Measurements from ENCODE around the gene PIBF1. TPM values are rescaled to one million over a fixed set of nuclear protein-coding genes. Genes with fewer than 3 reads are reported as not detected.

Gene PIBF1
- total RNA-seq, 4 donors from 2014 or later = 19.4 to 63.8 (median 40.2) TPM

DNA sequence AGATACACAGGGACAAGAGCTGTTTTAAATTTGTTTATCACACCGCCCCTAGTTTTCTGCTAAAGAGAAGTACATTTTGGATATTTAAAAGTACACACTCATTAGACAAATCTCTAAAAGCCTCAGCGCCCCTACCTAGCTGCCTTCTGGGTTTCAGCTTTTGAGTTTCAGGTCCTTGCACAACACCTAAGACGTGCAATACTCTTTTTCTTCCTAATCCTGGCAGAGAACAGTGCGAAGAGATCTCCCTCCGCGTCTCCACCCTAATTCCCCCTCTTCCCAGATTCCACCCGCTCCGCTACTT is 276.5 kb downstream of the PIBF1 start:
- peak overlapping the region; percentile 3 to 73 (median 52) for H3K27ac ChIP-seq
- 1% methylated on average over 8 of the region's 8 CpGs for WGBS, 2 donors
- H3K9me3 ChIP-seq = no peaks in the 10 kb centered on the region

GRCh38 chr13:73058736-73059459 is 277.0 kb downstream of the PIBF1 start, which contains the start of gene KLF5:
Gene KLF5 (plus strand): TSS chr13:73059005. CDS start chr13:73059328, 323 bp downstream.
- DNase-seq (ENCODE audit: low spot score in 2 of 2) = peak; percentile 97
- TF ChIP-seq EP300 (IDR thresholded peaks at IDR 0.05) (peak in 1 of 2 donors; percentile 98), CTCF (IDR thresholded peaks at IDR 0.05) (no peak), POLR2A (IDR thresholded peaks at IDR 0.05) (peak; percentile 91 to 98)
- peaks cover 0 to 2% of the 10 kb centered on the region in 2 donors for H3K27me3 ChIP-seq
- H3K9me3 ChIP-seq = no peaks in the 10 kb centered on the region
- peaks cover 0 to 17% (median 3%) of the 10 kb centered on the region in 4 donors for H3K4me1 ChIP-seq
- H3K4me3 ChIP-seq = peak within 1 kb of the TSS; percentile 77 to 93 (median 90)
- 1% methylated on average over 25 to 60 of the region's 93 CpGs for whole genome bisulfite sequencing, 2 donors
- no peaks in the 10 kb centered on the region for H3K36me3 ChIP-seq
- peak within 1 kb of the TSS; percentile 50 to 88 (median 78) for H3K27ac ChIP-seq

More for the DNA sequence above, 276.5 kb downstream of the PIBF1 start:
- Histone ChIP-seq H3K4me3 (peak overlapping the region; percentile 77 to 93 (median 90)), H3K36me3 (no peaks in the 10 kb centered on the region), H3K4me1 (peaks cover 0 to 17% (median 3%) of the 10 kb centered on the region in 4 donors), H3K27me3 (peaks cover 0 to 2% of the 10 kb centered on the region in 2 donors)
- DNase-seq (ENCODE audit: low spot score in 2 of 2) = no peak
- TF ChIP-seq CTCF (IDR thresholded peaks at IDR 0.05) (no peak), POLR2A (IDR thresholded peaks at IDR 0.05) (no peak), EP300 (IDR thresholded peaks at IDR 0.05) (no peak)

GRCh38 chr13:73059460-73060250 is 277.7 kb downstream of the PIBF1 start:
- no peak for DNase-seq (ENCODE audit: low spot score in 2 of 2)
- no peaks in the 10 kb centered on the region for H3K27me3 ChIP-seq
- 1% methylated on average over 32 to 58 of the region's 68 CpGs for WGBS, 2 donors
- H3K9me3 ChIP-seq = no peaks in the 10 kb centered on the region
- H3K4me1 ChIP-seq = peaks cover 0 to 17% (median 3%) of the 10 kb centered on the region in 4 donors
- peaks cover 0 to 3% (median 0%) of the 10 kb centered on the region in 3 donors for H3K36me3 ChIP-seq
- peak overlapping the region; percentile 50 to 88 (median 78) for H3K27ac ChIP-seq
- TF ChIP-seq CTCF (IDR thresholded peaks at IDR 0.05) = peak in 2 of 5 experiments; percentile 5 to 19
- no peak for TF ChIP-seq EP300 (IDR thresholded peaks at IDR 0.05)
- H3K4me3 ChIP-seq = peak overlapping the region; percentile 52 to 93 (median 84)

DNA sequence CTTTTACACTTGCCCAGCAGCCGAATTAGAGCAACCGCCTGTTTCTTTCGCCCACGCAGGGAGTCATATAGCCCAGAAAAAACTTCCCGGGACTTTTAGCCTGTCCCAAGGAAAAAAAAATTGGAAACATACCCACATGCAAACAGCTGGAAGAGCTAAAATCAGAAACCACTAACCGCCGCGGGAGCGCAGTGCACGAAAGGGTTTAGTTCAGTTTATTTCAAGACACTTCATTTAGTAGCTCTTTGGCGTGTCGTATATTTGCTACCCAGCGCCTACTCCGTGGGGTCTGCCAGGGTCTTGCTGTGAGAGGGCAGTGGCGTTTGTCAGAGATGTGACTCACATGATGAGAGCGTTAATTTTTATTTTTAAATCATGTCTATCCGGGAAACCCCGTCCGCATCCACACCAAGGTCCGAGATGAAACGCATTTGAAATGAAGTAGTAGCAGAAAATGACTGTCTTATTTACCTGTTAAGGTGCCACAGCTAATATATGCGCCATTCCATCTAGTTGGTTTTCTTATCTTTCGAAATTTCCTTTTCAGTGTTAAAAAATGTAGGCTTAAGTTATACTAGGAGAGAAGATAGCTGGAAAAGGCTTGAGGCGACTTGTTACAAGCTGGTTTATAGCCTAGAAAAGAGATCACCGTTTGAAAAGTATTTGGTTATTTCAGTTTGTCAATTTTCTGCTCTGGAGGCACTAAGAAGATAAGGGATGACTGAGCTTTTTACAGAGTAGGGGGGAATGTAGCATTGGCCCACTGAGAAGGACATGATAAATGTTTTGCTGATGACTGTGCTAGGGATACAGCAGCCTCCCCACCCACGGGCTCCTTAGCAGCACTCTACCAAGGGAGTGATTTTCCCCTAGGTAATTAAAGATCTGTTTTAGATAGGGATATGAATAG is 278.6 kb downstream of the PIBF1 start:
- Histone ChIP-seq H3K27ac (peak overlapping the region; percentile 50 to 88 (median 74)), H3K27me3 (no peaks in the 10 kb centered on the region), H3K36me3 (peaks cover 0 to 3% (median 0%) of the 10 kb centered on the region in 3 donors), H3K4me1 (peaks cover 0 to 17% (median 3%) of the 10 kb centered on the region in 4 donors), H3K9me3 (no peaks in the 10 kb centered on the region), H3K4me3 (peak overlapping the region; percentile 52 to 93 (median 84))
- TF ChIP-seq CTCF (IDR thresholded peaks at IDR 0.05) = no peak
- no peak for TF ChIP-seq EP300 (IDR thresholded peaks at IDR 0.05)
- TF ChIP-seq POLR2A (IDR thresholded peaks at IDR 0.05) = no peak
- no peak for DNase-seq (ENCODE audit: low spot score in 2 of 2)
- WGBS, 2 donors = 12% methylated on average over 26 of the region's 26 CpGs

Measured in tibial nerve (tissue), 4 donors.